Bronchial epithelial cell (primary cell): Measurements from ENCODE around the gene GALNT10. TPM values are rescaled to one million over a fixed set of nuclear protein-coding genes. Genes with fewer than 3 reads are reported as not detected.

Source experiments
- DNase-seq: peaks from one replicate; pipeline ENCODE4 v3.0.0-alpha.2; 2010; ENCODE audit warnings: low read depth
- FAIRE-seq: peaks from 2 replicates; lab custom pipeline; 2011; peaks lifted over from hg19 to GRCh38; lab: Jason Lieb, UNC
- H3K27me3 ChIP-seq: 2 replicates; pipeline ENCODE4 v1.5.1; 2011; ENCODE audit warnings: low read length; ENCODE audit not compliant: control insufficient read depth, insufficient read depth
- H3K36me3 ChIP-seq: 2 replicates; pipeline ENCODE4 v1.5.1; 2011; ENCODE audit warnings: low read length; ENCODE audit not compliant: control insufficient read depth, insufficient read depth
- H3K4me3 ChIP-seq: 2 replicates; pipeline ENCODE4 v1.5.1; 2011; ENCODE audit warnings: mild to moderate bottlenecking, low read depth, low read length, control low read depth
- CTCF ChIP-seq: IDR thresholded peaks from 2 replicates; pipeline ENCODE4 v1.5.1; 2011; ENCODE audit warnings: mild to moderate bottlenecking, moderate library complexity, low read length, control low read depth, inconsistent platforms; ENCODE audit not compliant: insufficient read depth, severe bottlenecking
- total RNA-seq: library from RNA; depleted of rRNA; stranded (reverse); fragments of >200 nt; gene quantifications from 2 replicates; pipeline ENCODE4 v1.2.1, GENCODE V29; 2014

The GALNT10 gene
- total RNA-seq, 1 donor from 2014 or later: 3.9 TPM

GRCh38 chr5:154222414-154222813 lies 31.9 kb downstream of the GALNT10 start:
- H3K27me3 ChIP-seq: no peaks in the 10 kb centered on the region
- DNase-seq: no peak
- FAIRE-seq: no peak
- TF ChIP-seq CTCF: no peak
- no peaks in the 10 kb centered on the region for H3K36me3 ChIP-seq
- no peak overlapping the region for H3K4me3 ChIP-seq

GRCh38 chr5:154223320-154223719 lies 32.8 kb downstream of the GALNT10 start:
- no peaks in the 10 kb centered on the region for H3K36me3 ChIP-seq
- TF ChIP-seq CTCF: no peak
- DNase-seq: no peak
- no peaks in the 10 kb centered on the region for H3K27me3 ChIP-seq
- no peak overlapping the region for H3K4me3 ChIP-seq
- no peak for FAIRE-seq

GRCh38 chr5:154227090-154227489 lies 36.6 kb downstream of the GALNT10 start:
- H3K36me3 ChIP-seq: no peaks in the 10 kb centered on the region
- no peaks in the 10 kb centered on the region for H3K27me3 ChIP-seq
- no peak for FAIRE-seq
- no peak overlapping the region for H3K4me3 ChIP-seq
- no peak for TF ChIP-seq CTCF
- no peak for DNase-seq

- DNase-seq (no peak), FAIRE-seq (no peak)
- Histone ChIP-seq H3K4me3 (no peak overlapping the region), H3K27me3 (no peaks in the 10 kb centered on the region), H3K36me3 (no peaks in the 10 kb centered on the region)
- TF ChIP-seq CTCF: no peak
These were observed 38.2 kb downstream of the GALNT10 start for GRCh38 chr5:154228696-154229095.

DNA sequence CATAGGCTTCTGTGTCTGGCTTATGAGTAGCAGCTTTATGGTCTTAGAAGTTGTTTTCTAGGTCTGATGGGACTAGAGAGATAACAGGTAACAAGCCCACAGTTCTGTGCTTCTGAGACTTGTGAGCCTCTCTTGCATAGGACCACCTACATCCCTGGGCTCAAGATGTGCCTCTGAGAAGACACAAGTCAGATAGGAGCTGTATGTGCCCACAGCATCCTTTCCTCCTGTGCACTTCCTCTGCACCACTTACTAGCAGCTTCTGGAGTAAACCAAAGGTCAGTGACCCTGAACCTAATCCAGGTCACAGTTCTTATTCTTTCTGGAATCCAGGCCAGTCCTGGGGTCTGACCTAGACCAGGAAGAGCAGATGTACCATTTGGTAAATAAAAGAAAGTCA lies 40.0 kb downstream of the GALNT10 start:
- DNase-seq (no peak), FAIRE-seq (no peak)
- no peak for TF ChIP-seq CTCF

DNA sequence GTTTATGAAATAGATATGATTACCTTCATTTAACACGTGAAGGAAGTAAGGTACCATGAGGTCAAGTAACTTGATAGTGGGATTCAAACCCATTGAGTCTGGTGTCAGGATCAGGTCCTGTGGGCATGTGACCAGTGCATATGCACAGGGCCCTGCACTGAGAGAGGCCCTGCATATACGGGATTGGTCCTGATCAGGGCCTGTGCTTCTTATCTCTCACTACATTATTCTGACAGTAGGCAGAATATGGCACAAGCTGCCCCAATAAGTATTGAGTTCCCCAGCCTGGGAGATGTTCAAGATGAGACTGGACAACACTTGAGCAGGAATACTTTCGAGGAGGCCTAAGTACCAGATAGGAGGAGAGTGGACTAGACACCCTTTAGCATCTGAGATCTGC lies 44.0 kb downstream of the GALNT10 start:
- no peak for FAIRE-seq
- H3K36me3 ChIP-seq: no peaks in the 10 kb centered on the region
- H3K4me3 ChIP-seq: no peak overlapping the region
- H3K27me3 ChIP-seq: no peaks in the 10 kb centered on the region
- no peak for DNase-seq
- no peak for TF ChIP-seq CTCF

More for the DNA sequence above, 40.0 kb downstream of the GALNT10 start:
- Histone ChIP-seq H3K4me3 (no peak overlapping the region), H3K27me3 (no peaks in the 10 kb centered on the region), H3K36me3 (no peaks in the 10 kb centered on the region)
